ENCODE results near the gene CDKAL1.

Gene CDKAL1

GRCh38 chr6:21258665-21259064 is 724.4 kb downstream of the CDKAL1 start:
- no peak for DNase-seq
- no peak overlapping the region for H3K27ac ChIP-seq (ENCODE audit: low read length)
- TF ChIP-seq EZH2 (optimal IDR thresholded peaks at IDR 0.05; ENCODE audit: low read depth, low read length) (no peak), EZH2phosphoT487 (IDR thresholded peaks at IDR 0.05; ENCODE audit: low read length) (no peak), CTCF (IDR thresholded peaks at IDR 0.05; ENCODE audit: low read length) (no peak)

GRCh38 chr6:21259660-21260059 is 725.4 kb downstream of the CDKAL1 start:
- Histone ChIP-seq H2AFZ (ENCODE audit: low read length) (no peak overlapping the region), H3K27me3 (replicated peaks; ENCODE audit: insufficient read depth, low read length) (no peaks in the 10 kb centered on the region), H3K27ac (ENCODE audit: low read length) (no peak overlapping the region), H3K4me3 (ENCODE audit: low read length) (no peak overlapping the region), H3K9ac (ENCODE audit: low read length) (no peak overlapping the region), H3K9me3 (replicated peaks; ENCODE audit: insufficient read depth, low read length) (no peaks in the 10 kb centered on the region), H4K20me1 (ENCODE audit: insufficient read depth, low read length) (no peaks in the 10 kb centered on the region), H3K4me1 (ENCODE audit: low read length) (no peaks in the 10 kb centered on the region), H3K36me3 (replicated peaks; ENCODE audit: insufficient read depth, low read length) (no peaks in the 10 kb centered on the region), H3K9me2 (replicated peaks; ENCODE audit: insufficient read depth, low read length) (no peaks in the 10 kb centered on the region), H3K4me2 (ENCODE audit: low read depth, low read length) (no peak overlapping the region), H3K79me2 (ENCODE audit: low read length) (no peaks in the 10 kb centered on the region), H3F3A (ENCODE audit: insufficient read depth, low read length) (no peaks in the 10 kb centered on the region)
- TF ChIP-seq EZH2phosphoT487 (IDR thresholded peaks at IDR 0.05; ENCODE audit: low read length): no peak
- no peak for TF ChIP-seq EZH2 (optimal IDR thresholded peaks at IDR 0.05; ENCODE audit: low read depth, low read length)
- no peak for TF ChIP-seq CTCF (IDR thresholded peaks at IDR 0.05; ENCODE audit: low read length)
- no peak for DNase-seq

More at GRCh38 chr6:21258665-21259064, 724.4 kb downstream of the CDKAL1 start:
- H3K9me2 ChIP-seq (replicated peaks; ENCODE audit: insufficient read depth, low read length): no peaks in the 10 kb centered on the region
- H4K20me1 ChIP-seq (ENCODE audit: insufficient read depth, low read length): no peaks in the 10 kb centered on the region
- H3K4me3 ChIP-seq (ENCODE audit: low read length): no peak overlapping the region
- no peaks in the 10 kb centered on the region for H3K36me3 ChIP-seq (replicated peaks; ENCODE audit: insufficient read depth, low read length)
- H3K4me2 ChIP-seq (ENCODE audit: low read depth, low read length): no peak overlapping the region
- no peaks in the 10 kb centered on the region for H3K27me3 ChIP-seq (replicated peaks; ENCODE audit: insufficient read depth, low read length)
- H3K9me3 ChIP-seq (replicated peaks; ENCODE audit: insufficient read depth, low read length): no peaks in the 10 kb centered on the region
- no peaks in the 10 kb centered on the region for H3K79me2 ChIP-seq (ENCODE audit: low read length)
- no peak overlapping the region for H3K9ac ChIP-seq (ENCODE audit: low read length)
- no peaks in the 10 kb centered on the region for H3K4me1 ChIP-seq (ENCODE audit: low read length)
- H3F3A ChIP-seq (ENCODE audit: insufficient read depth, low read length): no peaks in the 10 kb centered on the region
- H2AFZ ChIP-seq (ENCODE audit: low read length): no peak overlapping the region

DNA sequence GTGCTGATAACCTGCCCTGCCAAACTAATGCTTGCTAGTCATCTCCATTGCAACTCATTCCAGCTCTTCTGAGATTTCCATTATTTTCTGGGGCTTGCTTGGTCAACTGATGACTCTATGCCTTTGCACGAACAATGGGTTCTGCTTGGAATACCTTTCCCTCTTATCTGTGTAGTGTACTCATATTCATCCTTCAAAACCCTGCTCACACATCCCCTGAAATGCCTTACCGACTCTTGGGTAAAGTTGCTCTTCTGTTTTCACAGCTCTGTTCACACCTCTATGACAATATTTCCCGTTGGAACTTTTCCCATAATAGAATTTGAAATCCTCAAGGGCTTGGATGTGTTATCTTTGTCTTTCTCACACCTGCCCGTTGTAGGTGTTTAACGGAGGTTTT is 728.2 kb downstream of the CDKAL1 start:
- Histone ChIP-seq H3K27ac (ENCODE audit: low read length) (no peak overlapping the region), H3F3A (ENCODE audit: insufficient read depth, low read length) (no peaks in the 10 kb centered on the region), H3K4me1 (ENCODE audit: low read length) (no peaks in the 10 kb centered on the region), H2AFZ (ENCODE audit: low read length) (no peak overlapping the region), H4K20me1 (ENCODE audit: insufficient read depth, low read length) (no peaks in the 10 kb centered on the region), H3K36me3 (replicated peaks; ENCODE audit: insufficient read depth, low read length) (no peaks in the 10 kb centered on the region), H3K9me2 (replicated peaks; ENCODE audit: insufficient read depth, low read length) (no peaks in the 10 kb centered on the region), H3K79me2 (ENCODE audit: low read length) (no peaks in the 10 kb centered on the region), H3K4me3 (ENCODE audit: low read length) (no peak overlapping the region), H3K9me3 (replicated peaks; ENCODE audit: insufficient read depth, low read length) (no peaks in the 10 kb centered on the region), H3K27me3 (replicated peaks; ENCODE audit: insufficient read depth, low read length) (no peaks in the 10 kb centered on the region), H3K9ac (ENCODE audit: low read length) (no peak overlapping the region), H3K4me2 (ENCODE audit: low read depth, low read length) (no peak overlapping the region)
- no peak for TF ChIP-seq CTCF (IDR thresholded peaks at IDR 0.05; ENCODE audit: low read length)
- no peak for TF ChIP-seq EZH2phosphoT487 (IDR thresholded peaks at IDR 0.05; ENCODE audit: low read length)
- no peak for TF ChIP-seq EZH2 (optimal IDR thresholded peaks at IDR 0.05; ENCODE audit: low read depth, low read length)
- no peak for DNase-seq
